Loucy (cell line): ENCODE measurements around the gene TREM2.

Experiments
- H2AFZ ChIP-seq: fragments of 200-600 bp; sonication (generic); 2 replicates; pipeline ENCODE4 v1.6.0; 2016; ENCODE audit warnings: antibody characterized with exemption, mild to moderate bottlenecking, low read length, moderate library complexity
- H3F3A ChIP-seq: fragments of 200-600 bp; 2 replicates; pipeline ENCODE4 v1.6.0; 2016; ENCODE audit warnings: antibody characterized with exemption, low read depth, mild to moderate bottlenecking
- H3K27me3 ChIP-seq: fragments of 200-600 bp; sonication (generic); 2 replicates; pipeline ENCODE4 v1.6.1; 2014; ENCODE audit warnings: low read length, mild to moderate bottlenecking; ENCODE audit not compliant: insufficient read depth, poor library complexity, severe bottlenecking
- H3K36me3 ChIP-seq: fragments of 200-600 bp; sonication (generic); 2 replicates; pipeline ENCODE4 v1.6.1; 2016; ENCODE audit warnings: low read length; ENCODE audit not compliant: insufficient read depth
- H3K4me1 ChIP-seq: fragments of 200-600 bp; sonication (generic); 2 replicates; pipeline ENCODE4 v1.5.1; 2014; ENCODE audit warnings: low read length, mild to moderate bottlenecking; ENCODE audit not compliant: insufficient read depth, poor library complexity, severe bottlenecking
- H3K4me2 ChIP-seq: fragments of 200-600 bp; sonication (generic); 2 replicates; pipeline ENCODE4 v1.6.0; 2014; ENCODE audit warnings: antibody characterized with exemption, low read length, low read depth, mild to moderate bottlenecking; ENCODE audit not compliant: poor library complexity, severe bottlenecking
- H3K4me3 ChIP-seq: fragments of 200-600 bp; sonication (generic); 2 replicates; pipeline ENCODE4 v1.5.1; 2014; ENCODE audit warnings: low read length, mild to moderate bottlenecking, mixed read lengths; ENCODE audit not compliant: poor library complexity, severe bottlenecking
- H3K79me2 ChIP-seq: fragments of 200-600 bp; sonication (generic); 2 replicates; pipeline ENCODE4 v1.6.1; 2014; ENCODE audit warnings: low read length; ENCODE audit not compliant: insufficient read depth
- H3K9ac ChIP-seq: fragments of 200-600 bp; sonication (generic); 2 replicates; pipeline ENCODE4 v1.6.0; 2014; ENCODE audit warnings: mild to moderate bottlenecking, low read depth, low read length, moderate library complexity; ENCODE audit not compliant: poor library complexity, severe bottlenecking
- H3K9me2 ChIP-seq: fragments of 200-600 bp; sonication (generic); replicated peaks from 2 replicates; pipeline ENCODE4 v1.6.1; 2016; ENCODE audit warnings: low read depth, low read length, mixed read lengths
- H3K9me3 ChIP-seq: fragments of 200-600 bp; sonication (generic); 2 replicates; pipeline ENCODE4 v1.6.1; 2014; ENCODE audit warnings: mild to moderate bottlenecking, antibody characterized with exemption, low read length, low read depth; ENCODE audit not compliant: insufficient read depth
- H4K20me1 ChIP-seq: fragments of 200-600 bp; sonication (generic); 2 replicates; pipeline ENCODE4 v1.6.0; 2014; ENCODE audit warnings: antibody characterized with exemption, low read length, mild to moderate bottlenecking; ENCODE audit not compliant: insufficient read depth, poor library complexity, severe bottlenecking
- EZH2phosphoT487 ChIP-seq: fragments of 200-600 bp; IDR thresholded peaks from 2 replicates; pipeline ENCODE4 v1.6.1; 2018; ENCODE audit warnings: antibody characterized with exemption, mild to moderate bottlenecking, moderate library complexity, borderline replicate concordance
- TF ChIP-seq, protein P1 (sequence below): fragments of 200-600 bp; sonication (generic); conservative IDR thresholded peaks from 2 replicates; pipeline ENCODE4 v1.5.1; 2014; ENCODE audit warnings: mild to moderate bottlenecking, antibody characterized with exemption, low read length

TREM2 gene

DNA sequence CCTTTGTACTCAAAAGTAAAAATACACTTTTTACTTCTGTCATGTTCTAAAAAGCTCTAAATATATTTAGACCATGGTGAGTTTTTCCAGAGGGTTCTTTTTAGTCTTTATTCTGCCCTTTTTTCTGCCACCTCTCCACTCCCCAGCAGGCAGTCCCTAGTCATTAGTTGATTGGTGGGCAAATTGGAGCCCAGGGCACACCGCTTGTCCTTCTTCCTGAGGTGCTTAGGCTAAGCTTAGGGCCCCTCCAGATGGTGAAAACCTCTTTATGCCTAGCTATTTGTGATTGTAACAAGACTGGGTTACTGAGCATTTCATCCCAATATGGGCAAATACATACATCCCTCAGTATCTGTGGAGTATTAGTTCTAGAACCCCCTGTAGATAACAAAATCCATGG, 15.0 kb downstream of the TREM2 start:
- no peaks in the 10 kb centered on the region for H3K36me3 ChIP-seq
- TF ChIP-seq EZH2phosphoT487, result no peak
- TF ChIP-seq, protein P1, sequence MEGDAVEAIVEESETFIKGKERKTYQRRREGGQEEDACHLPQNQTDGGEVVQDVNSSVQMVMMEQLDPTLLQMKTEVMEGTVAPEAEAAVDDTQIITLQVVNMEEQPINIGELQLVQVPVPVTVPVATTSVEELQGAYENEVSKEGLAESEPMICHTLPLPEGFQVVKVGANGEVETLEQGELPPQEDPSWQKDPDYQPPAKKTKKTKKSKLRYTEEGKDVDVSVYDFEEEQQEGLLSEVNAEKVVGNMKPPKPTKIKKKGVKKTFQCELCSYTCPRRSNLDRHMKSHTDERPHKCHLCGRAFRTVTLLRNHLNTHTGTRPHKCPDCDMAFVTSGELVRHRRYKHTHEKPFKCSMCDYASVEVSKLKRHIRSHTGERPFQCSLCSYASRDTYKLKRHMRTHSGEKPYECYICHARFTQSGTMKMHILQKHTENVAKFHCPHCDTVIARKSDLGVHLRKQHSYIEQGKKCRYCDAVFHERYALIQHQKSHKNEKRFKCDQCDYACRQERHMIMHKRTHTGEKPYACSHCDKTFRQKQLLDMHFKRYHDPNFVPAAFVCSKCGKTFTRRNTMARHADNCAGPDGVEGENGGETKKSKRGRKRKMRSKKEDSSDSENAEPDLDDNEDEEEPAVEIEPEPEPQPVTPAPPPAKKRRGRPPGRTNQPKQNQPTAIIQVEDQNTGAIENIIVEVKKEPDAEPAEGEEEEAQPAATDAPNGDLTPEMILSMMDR, result no peak
- no peak overlapping the region for H2AFZ ChIP-seq
- no peak overlapping the region for H3K9ac ChIP-seq
- no peaks in the 10 kb centered on the region for H3K27me3 ChIP-seq
- no peaks in the 10 kb centered on the region for H3K4me1 ChIP-seq
- H3K9me2 ChIP-seq, result no peaks in the 10 kb centered on the region
- H3K79me2 ChIP-seq, result no peaks in the 10 kb centered on the region
- H3K4me2 ChIP-seq, result no peak overlapping the region
- H4K20me1 ChIP-seq, result no peaks in the 10 kb centered on the region
- no peak overlapping the region for H3K4me3 ChIP-seq
- no peaks in the 10 kb centered on the region for H3F3A ChIP-seq
- H3K9me3 ChIP-seq, result no peaks in the 10 kb centered on the region

DNA sequence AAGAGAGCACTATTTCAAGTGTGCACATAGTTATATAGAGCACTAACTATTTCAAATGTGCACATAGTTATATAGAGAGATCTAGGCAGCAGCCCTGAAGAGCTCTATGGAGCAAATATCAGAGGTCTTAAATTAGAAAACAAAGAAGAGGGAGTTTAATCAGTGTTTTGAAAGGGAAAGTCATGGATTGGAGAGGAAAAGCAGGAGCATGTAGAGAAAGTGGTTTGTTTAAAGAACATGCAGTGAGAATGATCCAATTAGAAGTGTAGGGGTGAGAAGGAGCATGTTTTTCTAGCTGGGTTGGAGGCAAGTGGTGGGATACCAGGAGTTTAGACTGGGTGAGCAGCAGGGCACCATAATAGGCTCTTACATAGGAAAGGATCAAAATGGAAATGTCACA, 26.0 kb downstream of the TREM2 start:
- H3F3A ChIP-seq, result 0 out of 2 replicates have a peak, but pooled peaks cover 3% of the 10 kb centered on the region
- H3K9ac ChIP-seq, result no peak overlapping the region
- H3K79me2 ChIP-seq, result no peaks in the 10 kb centered on the region
- H3K9me2 ChIP-seq, result no peaks in the 10 kb centered on the region
- no peak overlapping the region for H2AFZ ChIP-seq
- no peak overlapping the region for H3K4me3 ChIP-seq
- H3K4me1 ChIP-seq, result peaks cover 7% of the 10 kb centered on the region
- no peaks in the 10 kb centered on the region for H4K20me1 ChIP-seq
- no peaks in the 10 kb centered on the region for H3K27me3 ChIP-seq
- H3K9me3 ChIP-seq, result no peaks in the 10 kb centered on the region
- no peak overlapping the region for H3K4me2 ChIP-seq
- no peaks in the 10 kb centered on the region for H3K36me3 ChIP-seq
- TF ChIP-seq EZH2phosphoT487, result no peak
- TF ChIP-seq, protein P1, result no peak

DNA sequence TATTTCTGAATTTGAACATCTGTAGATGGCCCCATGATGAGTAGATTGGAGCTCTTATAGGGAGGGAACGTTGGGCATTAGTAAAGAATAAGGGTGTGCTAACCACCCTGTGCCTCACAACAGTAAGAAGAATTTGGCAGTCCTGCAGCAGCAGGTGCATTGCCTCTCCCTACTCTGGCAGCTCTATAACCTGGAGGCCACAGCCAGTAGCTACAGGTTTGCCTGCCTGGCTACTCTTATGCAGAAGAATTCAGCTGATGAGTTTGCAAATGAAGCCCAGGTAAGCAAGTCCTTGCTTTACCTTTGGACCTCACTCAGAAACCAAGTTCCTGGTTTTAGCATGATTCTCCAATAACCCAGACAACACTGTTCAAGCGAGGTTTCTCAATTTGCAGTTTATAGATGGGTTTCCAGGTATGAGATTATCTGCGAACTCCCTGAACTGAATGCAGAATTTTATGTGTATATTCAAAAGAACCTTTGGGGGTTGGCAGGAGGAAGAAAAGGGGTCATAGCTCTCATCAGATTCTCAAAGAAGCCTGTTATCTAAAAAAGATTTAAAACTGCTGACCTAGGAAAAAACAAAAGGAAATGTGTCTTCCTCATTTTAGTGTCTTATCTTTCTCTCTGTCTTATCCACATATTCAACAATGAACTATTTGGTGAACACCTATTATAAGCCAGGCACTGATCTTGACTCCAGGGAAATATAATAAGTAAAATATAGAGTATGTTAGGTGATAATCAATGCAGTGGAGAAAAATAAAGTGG, 27.7 kb downstream of the TREM2 start:
- Histone ChIP-seq H3K9ac (no peak overlapping the region), H3K4me1 (peaks cover 7% of the 10 kb centered on the region), H3K4me3 (no peak overlapping the region), H4K20me1 (no peaks in the 10 kb centered on the region), H3K4me2 (no peak overlapping the region), H3K9me3 (no peaks in the 10 kb centered on the region), H3K36me3 (no peaks in the 10 kb centered on the region), H3K9me2 (no peaks in the 10 kb centered on the region), H3F3A (0 out of 2 replicates have a peak, but pooled peaks cover 3% of the 10 kb centered on the region), H3K27me3 (no peaks in the 10 kb centered on the region), H3K79me2 (no peaks in the 10 kb centered on the region), H2AFZ (no peak overlapping the region)
- TF ChIP-seq, protein P1, result no peak
- no peak for TF ChIP-seq EZH2phosphoT487
